ENCODE results near the gene PDCD2L. TPM values are rescaled to one million over a fixed set of nuclear protein-coding genes. Genes with fewer than 3 reads are reported as not detected.
"Not testable (repeated sequence)": the region's sequence is repeated elsewhere in the genome, so short reads cannot be mapped to it uniquely, and the experiment has no call there.

PDCD2L gene
- polyA plus RNA-seq, 5 donors, result 10.8 to 17.6 (median 15.0) TPM

- no peak for DNase-seq
These were observed 34.1 kb upstream of the PDCD2L start for GRCh38 chr19:34370117-34370516.

GRCh38 chr19:34370983-34371382 is 33.2 kb upstream of the PDCD2L start:
- no peak for DNase-seq

GRCh38 chr19:34373601-34374288 is 30.5 kb upstream of the PDCD2L start:
- DNase-seq, result no peak

- DNase-seq, result no peak
These were observed 28.6 kb upstream of the PDCD2L start for GRCh38 chr19:34375598-34375997.

- DNase-seq, result no peak
These were observed 23.5 kb upstream of the PDCD2L start for GRCh38 chr19:34380639-34381241.

GRCh38 chr19:34381399-34382251 is 22.6 kb upstream of the PDCD2L start:
- no peak for DNase-seq

- DNase-seq, result no peak
These were observed 21.7 kb upstream of the PDCD2L start for GRCh38 chr19:34382471-34382870.

- DNase-seq, result no peak
These were observed 20.6 kb upstream of the PDCD2L start for GRCh38 chr19:34383599-34383998.

GRCh38 chr19:34386645-34387445 is 17.4 kb upstream of the PDCD2L start:
- DNase-seq, result no peak

GRCh38 chr19:34387446-34387810 is 16.8 kb upstream of the PDCD2L start:
- no peak for DNase-seq

- not testable (repeated sequence) for DNase-seq
These were observed 15.5 kb upstream of the PDCD2L start for GRCh38 chr19:34388745-34389144.

- DNase-seq, result no peak
These were observed 12.4 kb upstream of the PDCD2L start for GRCh38 chr19:34391813-34392212.

- no peak for DNase-seq
These were observed 11.2 kb upstream of the PDCD2L start for GRCh38 chr19:34393031-34393430.

- no peak for DNase-seq
These were observed 10.6 kb upstream of the PDCD2L start for GRCh38 chr19:34393629-34394028.

- DNase-seq, result no peak
These were observed 6.3 kb upstream of the PDCD2L start for GRCh38 chr19:34397853-34398252.

GRCh38 chr19:34399886-34400285 is 4.3 kb upstream of the PDCD2L start:
- no peak for DNase-seq

- not testable (repeated sequence) for DNase-seq
These were observed 3.4 kb upstream of the PDCD2L start for GRCh38 chr19:34400844-34401243.

GRCh38 chr19:34402074-34402600 is 2.1 kb upstream of the PDCD2L start:
- DNase-seq, result no peak

GRCh38 chr19:34403784-34404108 is 453 bp upstream of the PDCD2L start:
- DNase-seq, result no peak

- DNase-seq, result no peak
These were observed 1.9 kb downstream of the PDCD2L start for GRCh38 chr19:34405892-34406660.

- DNase-seq, result no peak
These were observed 4.2 kb downstream of the PDCD2L start for GRCh38 chr19:34408411-34408810.
